GM19468 (cell line): ENCODE results near the gene HSPA4L.
A peak's percentile ranks its signal among the peaks of the same experiment; 100 is the strongest.

Experiments used
- ATAC-seq: cut with Tn5 transposase; IDR thresholded peaks from one replicate; pipeline ENCODE4 v1.9.1; 2021; ENCODE audit warnings: mild to moderate bottlenecking, moderate library complexity, moderate number of reproducible peaks; ENCODE audit not compliant: unreplicated experiment; ENCODE audit errors: extremely low read depth

The HSPA4L gene

DNA sequence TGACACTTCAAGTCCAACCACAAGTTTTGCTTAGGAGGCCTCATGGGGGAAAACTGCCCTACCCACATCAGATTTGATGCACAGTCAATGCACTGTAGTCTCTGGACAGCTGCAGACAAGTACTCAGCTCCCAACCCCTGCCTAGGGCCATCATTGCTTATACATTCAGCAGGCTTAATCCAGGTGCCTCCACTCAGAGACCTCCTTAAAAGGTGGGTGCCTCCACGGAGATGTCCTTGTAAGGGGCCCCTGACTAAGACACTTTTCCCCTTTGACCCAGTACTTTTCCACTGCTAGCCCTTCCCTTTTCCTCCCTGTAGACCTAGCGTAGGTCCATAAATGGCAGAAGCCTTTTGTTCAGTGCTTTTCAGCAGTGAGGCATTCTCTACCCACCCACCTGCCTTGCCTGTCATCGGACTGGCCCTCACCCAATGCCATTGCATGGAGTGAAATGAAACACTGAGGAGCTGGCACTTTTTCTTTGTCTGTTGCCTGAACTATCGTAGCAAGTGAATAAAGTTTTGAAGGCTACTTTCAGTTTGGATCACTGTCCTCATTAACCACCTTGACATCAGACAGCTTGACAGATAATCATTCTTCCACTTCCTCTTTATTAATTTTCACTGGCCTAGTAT lies 74.8 kb downstream of the HSPA4L start:
- ATAC-seq: peak; percentile 83

DNA sequence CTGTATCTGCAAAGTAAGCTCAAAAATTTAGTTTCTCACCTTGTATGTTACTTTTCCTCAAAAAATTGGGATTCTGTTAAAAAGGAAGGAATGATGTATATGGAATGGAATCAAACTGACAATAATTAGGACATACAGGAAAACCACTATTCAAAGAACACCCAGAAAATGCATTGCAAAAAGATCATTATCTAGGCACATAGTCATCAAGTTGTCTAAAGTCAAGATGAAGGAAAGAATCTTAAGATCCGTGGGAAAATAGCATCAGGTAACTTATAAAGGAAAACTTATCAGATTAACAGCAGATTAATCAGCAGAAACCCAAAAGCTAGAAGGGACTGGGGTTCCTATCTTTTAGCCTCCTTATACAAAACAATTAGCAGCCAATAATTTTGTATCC lies 75.5 kb downstream of the HSPA4L start:
- ATAC-seq: no peak

DNA sequence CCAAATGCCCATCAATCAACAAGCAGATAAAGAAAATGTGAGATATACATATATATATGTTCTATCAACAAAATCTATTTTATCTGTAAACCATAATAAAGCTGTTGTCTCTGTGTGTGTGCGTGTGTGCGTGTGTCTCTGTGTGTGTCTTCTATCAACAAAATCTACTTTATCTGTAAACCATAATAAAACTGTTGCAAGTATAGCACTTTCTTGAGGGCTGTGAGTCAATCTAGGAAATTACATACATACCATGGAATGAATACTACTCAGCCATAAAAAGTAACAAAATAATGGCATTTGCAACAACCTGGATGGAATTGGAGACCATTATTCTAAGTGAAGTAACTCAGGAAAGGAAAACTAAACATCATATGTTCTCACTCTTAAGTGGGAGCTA lies 86.1 kb downstream of the HSPA4L start:
- no peak for ATAC-seq

DNA sequence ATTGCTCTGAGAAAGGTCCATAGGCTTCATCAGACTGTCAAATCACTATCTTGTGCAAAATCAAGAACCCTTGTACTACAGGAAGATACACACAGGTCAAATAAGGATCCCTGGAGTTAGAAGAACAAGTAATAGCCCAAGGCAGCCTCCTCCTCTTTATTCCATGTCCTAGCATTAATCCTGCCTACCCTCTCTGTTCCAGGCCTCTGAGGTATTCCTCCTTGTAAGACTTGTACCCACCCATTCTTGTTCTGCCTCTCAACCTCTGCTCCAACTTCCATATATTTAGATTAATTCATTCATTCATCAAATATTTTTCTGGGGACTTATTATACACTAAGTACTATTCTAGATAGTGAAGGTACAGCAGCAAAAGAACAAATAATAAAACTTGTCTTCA lies 88.2 kb downstream of the HSPA4L start:
- no peak for ATAC-seq

DNA sequence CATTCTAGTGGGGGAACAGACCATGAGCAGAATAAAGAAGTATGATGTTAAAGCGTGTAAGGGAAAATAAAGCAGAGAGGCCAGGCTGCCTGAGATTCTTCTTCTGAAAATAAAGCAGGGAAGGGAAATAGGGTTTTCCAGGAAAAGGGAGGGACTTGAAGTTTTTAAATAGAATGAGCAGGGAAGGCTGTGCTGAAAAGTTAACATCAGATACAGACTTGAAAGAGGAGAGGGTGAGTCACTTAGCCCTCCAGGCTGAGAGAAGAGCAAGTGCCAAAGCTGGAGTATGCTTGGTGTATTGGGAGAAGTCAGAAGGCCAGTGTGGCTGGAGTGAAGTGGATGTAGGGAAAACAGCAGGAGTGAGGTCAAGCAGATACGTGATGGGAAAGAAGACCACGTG lies 88.6 kb downstream of the HSPA4L start:
- no peak for ATAC-seq

DNA sequence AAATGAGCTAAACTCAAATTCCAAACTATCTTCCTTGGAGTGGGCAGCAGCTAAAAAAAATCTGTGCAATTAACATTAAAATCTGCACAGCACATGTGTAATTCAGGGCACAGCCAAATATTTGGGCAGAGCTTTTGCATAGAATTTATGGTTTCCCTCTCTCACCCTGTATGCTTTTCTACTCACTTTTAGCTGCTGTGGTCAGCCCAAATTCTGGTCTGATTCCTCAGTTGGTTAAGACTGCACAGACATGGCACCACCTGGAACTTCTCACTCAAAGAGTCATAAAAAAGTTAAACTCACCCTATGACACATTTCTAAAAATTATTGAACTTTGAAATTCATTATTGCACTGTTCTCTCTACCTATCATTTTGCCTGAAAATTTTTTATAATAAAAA lies 93.7 kb downstream of the HSPA4L start:
- ATAC-seq: no peak

DNA sequence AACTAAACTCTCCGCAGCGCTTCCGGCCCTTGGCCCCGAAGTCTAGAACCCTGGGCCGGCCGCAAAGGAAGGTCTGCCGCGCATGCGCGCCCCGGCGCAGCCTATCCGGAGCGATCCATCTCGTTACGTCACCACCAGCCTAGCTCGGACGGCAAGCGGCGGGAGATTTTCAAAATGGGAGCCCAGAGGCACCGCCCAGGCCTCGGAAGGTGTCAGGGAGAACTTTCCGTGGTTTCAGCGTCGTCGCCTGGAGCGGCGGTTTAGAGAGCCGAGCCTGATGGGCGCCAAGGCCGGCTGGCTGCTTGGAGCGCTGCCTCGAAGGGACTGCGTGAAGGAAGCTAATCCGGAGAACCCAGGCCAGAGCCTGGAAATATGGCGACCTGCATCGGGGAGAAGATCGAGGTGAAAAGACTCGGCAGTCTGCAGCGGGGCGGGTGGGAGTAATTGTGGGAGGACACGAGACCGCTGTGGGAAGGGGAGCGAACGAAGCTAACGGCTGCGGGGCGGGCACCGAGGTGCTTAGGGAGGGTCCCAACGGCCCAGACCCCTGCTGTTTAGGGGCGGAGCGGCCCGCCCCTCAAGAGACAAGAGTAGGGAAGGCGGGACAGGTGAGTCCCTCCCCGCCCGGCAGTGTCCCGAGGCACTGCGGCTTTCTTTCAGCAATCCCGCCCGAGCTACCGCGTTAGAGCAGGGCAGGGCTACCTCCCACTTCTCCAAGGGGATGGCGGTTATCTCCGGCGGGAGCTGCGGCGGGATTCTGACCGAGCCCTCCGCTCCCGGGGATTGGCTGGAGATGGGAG lies 98.8 kb downstream of the HSPA4L start, which contains the start of gene PLK4:
TSS of gene PLK4 (plus strand) at position 131 of the 800 bp plus-strand sequence. CDS start at position 373, 242 bp downstream.
- peak; percentile 97 for ATAC-seq

DNA sequence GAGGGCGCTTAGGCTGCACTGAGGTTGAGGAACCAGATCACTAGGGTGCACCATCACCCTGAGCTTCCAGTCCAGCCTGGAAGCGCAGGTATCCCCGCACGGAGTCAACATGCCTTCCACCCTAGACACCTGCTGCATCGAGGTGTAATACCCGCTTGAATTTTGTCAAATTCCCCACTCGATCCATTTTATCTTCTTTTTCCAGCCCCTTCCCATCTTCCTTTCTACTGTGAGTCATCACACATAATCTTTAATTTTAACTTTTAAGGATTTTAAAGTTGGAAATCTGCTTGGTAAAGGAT lies 99.4 kb downstream of the HSPA4L start:
- ATAC-seq: peak; percentile 8

DNA sequence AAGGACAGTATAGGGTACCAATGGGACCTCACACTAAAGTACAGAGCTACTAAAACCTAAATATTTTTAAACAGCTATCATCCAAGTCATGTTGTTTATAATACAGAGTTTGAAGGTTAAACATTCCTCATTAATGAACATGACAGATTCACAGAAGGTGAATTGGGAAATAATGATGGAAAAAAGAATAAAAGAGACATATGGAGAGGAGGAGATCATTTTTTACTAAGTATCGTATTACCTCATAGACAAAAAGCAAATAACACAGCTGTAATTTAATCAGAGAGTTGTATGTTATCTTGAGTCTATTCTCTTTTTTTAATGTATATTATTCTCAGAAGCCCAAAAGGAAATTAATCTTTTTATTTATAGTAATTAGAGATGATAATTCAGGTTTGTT lies 106.4 kb downstream of the HSPA4L start:
- ATAC-seq: no peak

DNA sequence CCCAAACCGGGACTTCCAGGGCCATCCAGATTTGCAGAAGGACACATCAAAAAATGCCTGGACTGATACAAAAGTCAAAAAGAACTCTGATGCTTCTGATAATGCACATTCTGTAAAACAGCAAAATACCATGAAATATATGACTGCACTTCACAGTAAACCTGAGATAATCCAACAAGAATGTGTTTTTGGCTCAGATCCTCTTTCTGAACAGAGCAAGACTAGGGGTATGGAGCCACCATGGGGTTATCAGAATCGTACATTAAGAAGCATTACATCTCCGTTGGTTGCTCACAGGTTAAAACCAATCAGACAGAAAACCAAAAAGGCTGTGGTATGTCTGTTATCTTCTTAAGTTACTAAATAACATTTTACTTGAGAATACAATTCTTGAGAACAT lies 107.8 kb downstream of the HSPA4L start:
- ATAC-seq: no peak
